GM18870 (cell line): ENCODE data around the gene WDFY4.

Experiments
- ATAC-seq: cut with Tn5 transposase; IDR thresholded peaks from one replicate; pipeline ENCODE4 v1.9.1; 2021; ENCODE audit warnings: moderate library complexity; ENCODE audit not compliant: unreplicated experiment

Gene WDFY4

GRCh38 chr10:48958598-48959190 lies 274.0 kb downstream of the WDFY4 start:
- no peak for ATAC-seq

- ATAC-seq: no peak
Measured at GRCh38 chr10:48964038-48964437, 279.4 kb downstream of the WDFY4 start.

DNA sequence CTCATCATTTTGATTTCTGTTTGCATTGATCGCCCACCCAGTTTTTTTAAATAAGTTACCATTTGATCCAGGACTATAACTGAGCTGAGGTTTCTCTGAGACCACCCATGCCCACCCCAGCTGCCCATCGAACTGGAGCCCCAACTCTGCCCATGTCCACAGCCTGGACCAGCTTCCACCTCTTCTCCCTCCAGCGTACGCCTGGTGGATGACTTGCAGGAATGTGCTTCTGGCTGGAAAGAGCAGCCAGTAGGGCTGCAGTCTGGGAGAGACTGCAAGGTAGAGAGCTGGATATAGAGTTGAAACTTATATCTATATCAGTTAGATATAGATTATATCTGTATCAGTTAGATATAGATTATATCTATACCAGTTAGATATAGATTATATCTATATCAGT lies 280.8 kb downstream of the WDFY4 start:
- ATAC-seq: no peak

GRCh38 chr10:48968036-48968435 lies 283.4 kb downstream of the WDFY4 start:
- no peak for ATAC-seq

DNA sequence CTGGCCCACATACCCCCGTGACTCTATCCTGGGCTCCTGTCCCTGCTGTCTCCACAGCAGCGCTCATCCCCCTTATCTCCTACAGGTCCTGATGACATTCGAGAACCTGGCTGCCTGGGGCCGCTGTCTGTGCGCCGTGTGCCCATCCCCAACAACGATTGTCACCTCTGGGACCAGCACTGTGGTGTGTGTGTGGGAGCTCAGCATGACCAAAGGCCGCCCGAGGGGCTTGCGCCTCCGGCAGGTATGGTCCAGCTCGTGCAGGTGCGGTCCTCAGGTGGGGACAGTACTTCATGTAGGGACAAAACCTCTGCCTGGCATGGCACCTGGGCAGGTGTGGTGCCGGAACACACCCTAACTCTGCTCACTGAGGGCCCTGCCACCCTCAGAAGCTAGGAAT lies 285.4 kb downstream of the WDFY4 start:
- no peak for ATAC-seq

DNA sequence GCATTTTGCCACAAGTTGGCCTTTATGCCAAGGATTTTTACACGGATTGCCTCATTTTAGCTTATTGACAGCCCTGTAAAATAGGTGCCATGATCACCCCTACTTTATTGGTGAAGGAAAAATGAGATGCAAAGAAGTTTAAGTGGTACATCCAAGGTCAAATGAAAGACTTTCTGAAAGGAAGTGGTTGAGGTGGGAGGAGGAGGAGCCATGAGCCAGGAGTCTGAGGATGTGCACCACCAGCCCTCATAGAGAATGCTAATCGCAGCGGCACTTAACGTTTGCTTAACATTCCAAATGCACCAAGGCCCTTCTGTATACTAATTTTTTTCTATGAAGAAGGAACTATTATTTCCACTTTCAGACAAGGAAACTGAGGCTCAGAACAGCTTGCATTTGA lies 286.0 kb downstream of the WDFY4 start:
- ATAC-seq: no peak

DNA sequence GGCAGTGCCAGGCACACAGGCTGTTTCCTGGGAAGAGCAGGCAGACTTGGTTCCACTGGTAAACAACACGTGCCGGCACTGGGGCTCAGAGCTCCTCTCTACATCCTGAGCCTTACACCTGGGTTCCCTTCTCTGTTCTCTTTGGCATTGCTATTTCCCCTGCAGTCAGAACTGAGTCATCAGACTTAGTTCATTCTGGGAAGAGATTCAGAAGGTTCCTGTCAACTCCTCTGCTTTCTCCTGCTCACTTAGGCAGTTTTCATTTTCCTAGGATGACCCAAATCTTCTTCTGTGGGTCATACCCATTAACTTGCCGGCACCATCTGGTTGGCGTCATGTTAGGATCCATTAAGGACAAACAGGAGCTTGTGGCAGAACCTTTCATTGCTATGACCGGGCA lies 288.4 kb downstream of the WDFY4 start:
- no peak for ATAC-seq

DNA sequence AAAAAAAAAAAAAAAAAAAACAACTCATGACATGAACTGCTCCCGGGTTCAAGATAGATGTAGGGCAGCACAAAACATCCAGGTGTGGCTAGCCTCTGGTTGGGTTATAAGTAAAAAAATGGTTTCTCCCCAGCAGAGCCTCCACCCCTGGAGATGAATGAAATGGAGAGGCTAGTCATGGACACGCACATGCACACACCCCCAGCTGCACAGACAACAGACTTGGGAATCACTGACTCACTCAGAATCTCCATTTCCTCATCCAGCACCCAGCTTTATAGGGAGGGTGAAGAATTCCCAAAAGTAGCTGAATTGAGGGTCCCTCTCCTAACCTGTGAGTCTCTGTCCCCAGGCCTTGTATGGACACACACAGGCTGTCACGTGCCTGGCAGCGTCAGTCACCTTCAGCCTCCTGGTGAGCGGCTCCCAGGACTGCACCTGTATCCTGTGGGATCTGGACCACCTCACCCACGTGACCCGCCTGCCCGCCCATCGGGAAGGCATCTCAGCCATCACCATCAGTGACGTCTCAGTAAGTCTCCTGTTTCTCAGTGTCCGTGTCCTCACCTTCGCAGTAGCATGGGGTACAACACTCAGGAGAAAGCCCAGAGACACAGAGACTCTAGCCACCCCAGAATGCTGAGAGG lies 290.0 kb downstream of the WDFY4 start:
- ATAC-seq: no peak

- ATAC-seq: no peak
Measured at GRCh38 chr10:48976196-48976595, 291.5 kb downstream of the WDFY4 start.

DNA sequence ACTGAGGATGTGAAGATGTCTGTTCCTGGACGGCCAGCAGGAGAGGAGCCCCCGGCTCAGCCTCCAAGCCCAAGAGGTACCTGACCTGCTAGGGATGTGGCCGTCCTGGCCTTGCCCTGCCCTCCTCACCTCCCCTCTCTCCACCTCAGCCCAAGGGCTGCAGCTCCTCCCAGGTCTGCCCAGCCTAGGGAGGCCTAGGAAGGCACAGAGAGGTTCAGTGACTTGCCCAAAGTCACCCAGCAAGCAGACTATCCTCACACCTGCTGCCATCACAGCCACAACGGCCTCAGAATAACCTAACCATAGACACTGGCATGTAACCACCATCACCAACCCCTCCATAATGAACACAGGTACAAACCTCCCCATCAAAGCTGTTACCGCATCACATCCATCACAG lies 293.6 kb downstream of the WDFY4 start:
- no peak for ATAC-seq

- ATAC-seq: no peak
Measured at GRCh38 chr10:48981310-48981907, 296.7 kb downstream of the WDFY4 start.

GRCh38 chr10:48982584-48982983 lies 297.9 kb downstream of the WDFY4 start:
- no peak for ATAC-seq

DNA sequence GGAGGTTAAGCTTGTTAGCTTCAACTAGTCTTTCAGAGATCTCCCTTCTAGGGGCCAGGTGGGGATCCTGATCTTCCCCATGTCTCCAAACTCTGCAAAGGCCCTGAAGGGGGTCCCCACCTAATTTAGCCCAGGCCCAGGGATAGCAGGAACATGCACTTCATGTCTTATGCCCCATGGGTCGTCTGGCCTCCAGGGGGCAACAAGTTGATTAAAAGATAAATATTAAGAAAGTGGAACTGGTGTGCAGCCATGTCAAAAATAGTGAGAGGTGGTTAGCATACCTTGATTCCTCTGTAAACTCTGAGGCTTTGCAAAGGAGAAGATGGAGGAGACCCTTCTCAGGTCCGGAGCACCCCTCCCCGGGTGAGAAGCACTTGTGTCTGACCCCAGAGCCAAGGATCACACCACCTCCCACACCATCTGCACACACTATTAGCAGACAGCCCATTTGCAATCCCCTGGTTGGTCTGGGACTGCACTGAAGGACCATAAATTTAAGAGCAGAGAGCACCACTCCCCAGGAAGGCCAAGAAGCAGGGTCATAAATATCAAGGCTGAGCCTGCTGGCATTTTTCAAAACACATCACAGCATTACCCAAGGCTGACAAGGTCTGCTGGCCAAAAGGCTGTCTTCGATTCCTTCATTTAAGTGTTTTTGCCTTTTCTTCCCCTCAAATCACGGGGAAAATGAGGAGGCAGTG lies 299.1 kb downstream of the WDFY4 start:
- ATAC-seq: no peak

GRCh38 chr10:48985621-48986158 lies 301.0 kb downstream of the WDFY4 start:
- no peak for ATAC-seq

DNA sequence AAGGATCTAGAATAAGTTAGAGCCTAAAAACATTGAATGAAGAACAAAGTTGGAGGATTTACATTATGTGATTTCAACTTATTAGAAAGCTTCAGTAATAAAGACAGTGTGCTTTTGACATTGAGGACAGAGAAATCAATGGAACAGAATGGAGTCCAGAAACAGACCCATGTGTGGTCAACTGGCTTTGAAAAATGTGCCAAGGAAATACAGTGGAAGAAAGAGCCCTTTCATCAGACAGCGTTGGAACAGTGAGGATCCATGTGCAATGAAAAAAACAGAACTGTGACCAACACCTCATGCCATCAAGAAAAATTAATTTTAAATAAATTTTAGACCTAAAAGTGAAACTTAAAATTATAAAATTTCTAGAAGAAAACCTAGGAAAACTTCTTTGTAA lies 305.6 kb downstream of the WDFY4 start:
- ATAC-seq: no peak

GRCh38 chr10:48993627-48994026 lies 309.0 kb downstream of the WDFY4 start:
- ATAC-seq: no peak

- ATAC-seq: no peak
Measured at GRCh38 chr10:48996329-48996728, 311.7 kb downstream of the WDFY4 start.

DNA sequence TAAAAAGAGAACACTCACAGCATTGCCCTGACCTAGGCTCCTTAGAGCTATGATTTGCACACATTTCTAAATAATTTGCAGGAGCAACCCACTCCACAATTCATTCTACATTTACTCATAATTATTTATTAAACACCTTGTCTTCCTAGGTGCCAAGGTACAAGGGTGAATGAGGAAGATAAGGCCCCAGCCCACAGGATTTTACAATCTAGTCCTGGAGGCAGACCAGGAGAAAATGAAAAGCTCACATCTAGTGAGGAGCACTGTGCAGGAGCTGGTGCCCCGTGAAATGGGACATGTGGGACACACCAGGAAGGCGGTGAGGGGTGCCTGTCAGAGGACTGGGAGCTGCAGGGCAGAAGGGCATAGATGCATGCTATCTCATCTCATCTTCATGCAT lies 314.7 kb downstream of the WDFY4 start:
- no peak for ATAC-seq

- no peak for ATAC-seq
Measured at GRCh38 chr10:49000437-49001398, 316.0 kb downstream of the WDFY4 start.

DNA sequence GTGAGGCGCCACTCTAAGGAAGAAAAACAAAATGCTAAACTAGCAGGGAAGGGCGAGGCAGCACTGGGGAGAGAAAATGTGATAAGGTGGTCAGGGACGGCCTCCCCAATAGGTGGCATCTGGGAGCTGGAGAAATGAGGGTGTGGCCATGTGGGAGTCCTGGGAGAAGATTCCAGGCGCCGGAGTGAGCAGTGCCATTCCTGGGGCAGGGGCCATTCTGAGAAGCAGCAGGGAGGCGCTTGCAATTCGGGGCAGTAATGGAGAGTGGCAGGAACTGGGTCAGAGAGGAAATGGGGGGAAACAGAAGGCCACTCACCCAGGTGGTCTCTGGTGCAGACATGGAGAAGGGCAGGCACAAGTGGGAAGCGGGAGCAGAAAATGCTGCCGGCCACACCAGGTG lies 316.7 kb downstream of the WDFY4 start:
- ATAC-seq: no peak
